HG03520 (cell line): ENCODE data around the gene IFITM10.
"Not testable (repeated sequence)": the region's sequence is repeated elsewhere in the genome, so short reads cannot be mapped to it uniquely, and the experiment has no call there.

ENCODE experiments used
- ATAC-seq: cut with Tn5 transposase; IDR thresholded peaks from one replicate; pipeline ENCODE4 v1.9.1; 2021; ENCODE audit warnings: mild to moderate bottlenecking, moderate library complexity; ENCODE audit not compliant: unreplicated experiment

The IFITM10 gene

DNA sequence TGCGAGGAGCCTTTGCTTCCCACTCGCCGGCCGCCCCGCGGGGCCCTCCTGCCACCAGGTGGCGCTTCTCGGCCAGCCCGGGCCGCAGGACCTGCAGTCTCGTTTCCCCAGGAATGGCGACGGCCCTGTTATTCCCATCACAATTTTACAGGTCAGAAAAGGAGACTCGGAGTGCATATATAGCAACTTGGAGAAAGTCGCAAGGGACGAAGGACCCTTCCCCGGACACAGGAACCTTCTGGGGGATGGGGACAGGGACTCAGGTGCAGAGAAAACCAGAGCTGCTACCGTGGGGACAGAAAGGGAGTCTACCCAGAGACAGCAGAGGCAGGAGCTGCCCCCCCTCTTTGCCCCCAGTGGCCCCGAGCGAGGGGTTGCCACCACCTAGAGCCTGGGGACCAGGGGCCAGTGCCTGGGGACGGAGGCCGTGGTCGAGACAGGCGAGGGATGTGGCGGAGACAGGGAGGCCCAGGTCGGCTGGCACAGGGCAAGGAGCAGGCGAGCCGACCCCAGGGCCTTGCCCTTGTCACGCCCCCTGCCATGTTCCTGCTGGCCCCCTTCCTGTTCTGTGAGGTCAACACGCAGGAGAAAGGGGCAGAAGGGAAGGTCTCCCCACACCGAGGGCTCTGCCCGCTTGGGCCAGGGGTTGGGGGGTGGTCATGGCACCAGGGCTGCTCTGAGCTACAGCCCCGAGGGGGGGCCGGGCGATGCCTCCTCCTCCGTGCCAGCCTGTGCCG lies 56.9 kb downstream of the IFITM10 start:
- ATAC-seq: no peak

DNA sequence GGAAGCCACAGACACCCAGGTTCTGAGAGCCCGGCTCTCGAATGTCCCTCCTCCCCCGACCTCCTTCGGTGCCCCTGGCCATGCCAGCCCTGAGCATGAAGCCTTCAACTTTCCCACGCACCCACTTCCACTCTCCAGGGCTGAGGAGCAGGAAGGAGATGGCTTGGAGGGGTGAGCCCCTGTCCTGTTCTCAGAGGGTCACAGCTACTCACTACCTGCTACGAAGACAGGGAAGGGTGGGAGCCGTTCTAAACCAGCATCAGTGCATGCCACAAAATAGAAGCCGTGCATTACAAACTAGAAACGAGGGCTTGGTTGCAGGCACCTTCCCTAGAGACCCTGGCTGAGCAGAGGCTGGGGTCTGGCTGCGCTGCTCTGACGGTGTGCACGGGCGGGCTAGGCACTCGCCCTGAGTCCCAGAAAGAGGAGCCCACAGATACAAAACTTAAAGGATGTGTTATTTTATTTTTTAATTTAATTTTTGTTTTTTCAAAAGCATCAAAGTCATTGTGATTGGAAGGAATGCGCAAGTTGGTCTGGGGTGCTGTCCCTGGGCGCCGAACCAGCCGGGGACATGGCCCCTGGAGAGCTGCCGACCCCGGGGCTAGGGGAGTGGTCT lies 57.6 kb downstream of the IFITM10 start:
- ATAC-seq: no peak

DNA sequence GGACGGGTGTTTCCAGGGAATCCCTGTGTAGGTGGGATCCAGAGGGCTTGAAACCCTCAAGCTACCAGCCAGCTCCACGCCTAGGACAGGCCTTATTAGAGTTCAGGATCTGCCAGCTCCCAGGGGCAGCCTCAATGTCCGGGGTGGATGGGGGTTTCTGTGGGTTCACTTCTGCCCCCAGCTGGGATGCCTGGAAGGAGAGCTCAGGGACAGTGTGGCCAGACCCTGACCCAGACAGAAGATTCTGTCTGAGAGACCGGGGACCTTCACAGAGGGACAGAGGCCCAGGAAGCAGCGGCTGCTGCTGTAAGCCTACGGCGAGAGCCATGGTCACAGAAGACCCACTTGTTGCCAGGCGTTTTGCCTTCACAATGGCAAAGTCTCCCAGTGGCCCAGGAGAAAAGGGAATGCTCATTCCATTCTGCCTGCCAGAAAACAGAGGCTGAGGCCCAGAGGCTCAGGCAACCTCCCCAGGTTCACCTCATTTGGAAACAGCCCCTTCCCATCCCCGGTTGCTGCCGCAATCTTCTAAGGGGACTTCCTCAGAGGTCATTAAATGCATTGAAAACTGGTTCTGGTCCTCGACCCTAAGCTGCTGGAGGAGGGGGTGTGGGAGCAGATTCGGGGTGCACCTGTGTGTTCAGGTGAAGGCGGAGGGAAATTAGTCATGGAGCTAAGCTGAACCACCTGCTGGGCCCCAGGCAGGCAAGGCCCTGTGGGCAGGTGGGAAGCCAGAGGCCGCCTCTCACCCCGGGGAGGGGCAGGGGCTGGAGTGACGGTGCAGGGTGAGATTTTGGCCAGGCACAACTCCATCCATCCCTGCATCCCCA lies 58.3 kb downstream of the IFITM10 start:
- ATAC-seq: no peak

GRCh38 chr11:1691026-1691877 lies 59.1 kb downstream of the IFITM10 start:
- ATAC-seq: no peak

DNA sequence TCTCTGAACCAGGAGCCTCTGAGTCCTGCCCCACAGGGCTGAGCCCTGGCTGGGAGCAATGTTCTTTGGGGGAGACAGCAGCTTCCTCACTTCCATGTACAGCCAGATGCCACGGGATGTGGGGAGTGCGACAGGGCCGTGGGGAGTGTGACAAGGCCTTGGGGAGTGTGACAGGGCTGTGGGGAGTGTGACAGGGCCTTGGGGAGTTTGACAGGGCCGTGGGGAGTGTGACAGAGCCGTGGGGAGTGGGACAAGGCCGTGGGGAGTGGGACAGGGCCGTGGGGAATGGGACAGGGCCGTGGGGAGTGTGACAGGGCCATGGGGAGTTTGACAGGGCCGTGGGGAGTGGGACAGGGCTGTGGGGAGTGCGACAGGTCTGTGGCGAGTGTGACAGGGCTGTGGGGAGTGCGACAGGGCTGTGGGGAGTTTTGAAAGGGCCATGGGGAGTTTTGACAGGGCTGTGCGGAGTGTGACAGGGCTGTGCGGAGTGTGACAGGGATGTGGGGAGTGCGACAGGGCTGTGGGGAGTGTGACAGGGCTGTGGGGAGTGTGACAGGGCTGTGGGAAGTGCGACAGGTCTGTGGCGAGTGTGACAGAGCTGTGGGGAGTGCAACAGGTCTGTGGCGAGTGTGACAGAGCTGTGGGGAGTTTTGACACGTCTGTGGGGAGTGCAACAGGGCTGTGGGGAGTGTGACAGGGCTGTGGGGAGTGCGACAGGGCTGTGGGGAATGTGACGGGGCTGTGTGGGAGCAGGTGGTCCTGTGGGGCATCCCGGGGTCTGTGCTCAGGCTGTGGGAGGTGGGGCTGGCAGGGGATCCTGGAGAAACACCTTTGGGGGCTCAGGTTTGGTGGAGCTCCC lies 60.0 kb downstream of the IFITM10 start:
- ATAC-seq: no peak

DNA sequence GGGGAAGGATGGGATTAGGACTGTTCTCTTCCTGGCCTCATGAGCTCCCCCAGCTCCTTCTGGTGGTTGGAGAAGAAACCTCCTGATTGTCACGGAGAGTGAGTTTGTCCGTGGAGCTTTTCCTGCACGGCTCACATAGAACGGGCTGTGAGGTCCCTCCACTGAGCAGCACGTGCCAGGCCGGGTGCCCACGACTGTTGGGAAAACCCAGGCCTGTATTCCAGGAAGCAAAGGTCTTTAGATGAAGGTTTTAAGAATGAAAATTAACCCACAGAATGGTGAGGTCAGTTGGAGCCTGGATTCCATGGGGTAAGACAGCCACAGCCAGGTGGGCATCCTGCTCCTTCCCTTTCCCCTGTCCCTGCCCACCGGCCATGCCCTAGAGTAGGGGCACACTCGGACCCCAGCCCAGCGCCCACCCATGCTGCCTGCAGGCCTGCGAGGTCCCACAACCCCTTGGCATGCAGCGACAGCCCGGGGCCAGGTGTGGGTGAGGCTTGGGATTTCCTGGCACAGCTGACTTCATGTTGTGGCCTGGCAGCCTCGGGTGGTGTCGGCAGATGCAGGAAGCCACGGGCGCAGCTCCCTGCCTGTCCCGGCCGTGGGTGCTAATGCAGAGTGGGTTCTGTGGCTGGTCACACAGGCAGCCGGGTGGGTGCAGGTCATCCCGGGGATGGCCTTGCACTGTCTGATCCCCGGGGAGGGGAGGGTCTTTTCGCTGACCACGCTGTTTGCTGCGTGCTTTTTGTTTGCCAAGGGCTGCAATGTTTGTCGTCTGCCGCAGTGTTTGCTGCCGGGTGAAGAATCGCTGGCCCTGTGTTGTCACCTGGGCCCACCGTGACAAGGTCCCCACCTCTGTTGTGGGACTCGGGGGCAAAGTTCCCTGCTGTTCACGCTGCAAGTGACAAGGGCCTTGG lies 60.9 kb downstream of the IFITM10 start:
- not testable (repeated sequence) for ATAC-seq

GRCh38 chr11:1688336-1688947 lies 62.0 kb downstream of the IFITM10 start:
- ATAC-seq: not testable (repeated sequence)

DNA sequence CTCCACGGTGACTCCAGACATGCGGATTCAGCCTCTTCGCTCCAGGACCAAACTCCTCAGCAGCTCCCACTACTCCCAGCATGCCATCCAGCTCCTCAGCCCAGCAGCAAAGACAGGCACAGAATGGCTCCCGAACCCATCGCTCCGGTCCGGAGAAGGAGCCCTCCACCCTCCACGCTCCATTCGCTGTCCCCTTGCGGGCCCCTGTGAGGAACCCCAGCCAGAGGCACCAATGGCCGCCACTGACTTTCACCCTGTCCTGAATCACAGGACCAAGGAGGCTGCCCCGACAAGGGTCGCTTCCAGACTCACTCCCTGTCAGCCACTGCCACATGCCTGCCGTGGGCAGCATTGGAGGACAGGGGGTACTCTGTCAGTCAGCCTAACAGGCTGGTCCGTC lies 64.2 kb downstream of the IFITM10 start:
- not testable (repeated sequence) for ATAC-seq

DNA sequence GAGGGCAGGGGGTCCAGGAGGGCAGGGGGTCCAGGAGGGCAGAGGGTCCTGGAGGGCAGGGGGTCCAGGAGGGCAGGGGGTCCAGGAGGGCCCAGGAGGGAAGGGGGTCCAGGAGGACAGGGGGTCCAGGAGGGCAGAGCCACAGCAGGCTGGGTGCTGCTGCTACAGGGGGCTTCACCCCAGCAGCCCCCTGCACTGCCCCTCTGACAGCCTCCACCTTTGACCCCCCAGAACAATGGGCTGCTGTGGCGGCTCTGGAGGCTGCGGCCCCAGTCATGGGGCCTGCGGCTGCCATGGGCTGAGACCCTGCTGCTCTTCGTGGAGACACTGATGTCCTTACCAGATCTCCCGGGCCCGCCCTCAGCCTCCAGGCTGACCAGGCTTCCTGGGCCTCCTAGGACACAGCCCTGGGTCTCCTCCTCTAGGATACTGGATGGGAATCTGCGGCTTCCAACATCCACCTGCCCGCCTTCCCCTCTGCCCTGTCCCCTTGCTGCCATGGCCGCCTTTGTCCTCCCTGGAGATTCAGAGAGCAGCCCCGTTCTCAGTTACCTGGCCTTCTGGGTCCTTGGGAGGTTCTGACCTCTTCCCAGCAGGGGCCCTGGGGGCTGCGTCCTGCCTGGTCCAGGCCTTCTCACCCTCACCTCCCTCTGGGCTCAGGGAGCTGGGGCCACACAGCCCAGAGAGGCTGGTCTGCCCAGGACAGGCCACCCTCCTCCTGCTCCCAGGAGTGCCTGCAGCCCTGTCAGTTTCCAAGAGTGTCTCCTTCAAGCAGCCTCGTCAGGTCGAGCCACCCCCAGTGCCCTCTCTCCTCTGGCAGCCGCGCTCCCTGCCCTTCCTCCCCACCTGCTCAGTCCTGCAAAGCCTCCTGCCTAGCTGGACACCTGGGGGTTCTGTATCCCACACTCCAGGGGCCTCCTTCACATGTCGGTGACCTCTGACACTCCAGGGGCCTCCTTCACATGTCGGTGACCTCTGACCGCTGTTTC lies 65.2 kb downstream of the IFITM10 start:
- not testable (repeated sequence) for ATAC-seq

DNA sequence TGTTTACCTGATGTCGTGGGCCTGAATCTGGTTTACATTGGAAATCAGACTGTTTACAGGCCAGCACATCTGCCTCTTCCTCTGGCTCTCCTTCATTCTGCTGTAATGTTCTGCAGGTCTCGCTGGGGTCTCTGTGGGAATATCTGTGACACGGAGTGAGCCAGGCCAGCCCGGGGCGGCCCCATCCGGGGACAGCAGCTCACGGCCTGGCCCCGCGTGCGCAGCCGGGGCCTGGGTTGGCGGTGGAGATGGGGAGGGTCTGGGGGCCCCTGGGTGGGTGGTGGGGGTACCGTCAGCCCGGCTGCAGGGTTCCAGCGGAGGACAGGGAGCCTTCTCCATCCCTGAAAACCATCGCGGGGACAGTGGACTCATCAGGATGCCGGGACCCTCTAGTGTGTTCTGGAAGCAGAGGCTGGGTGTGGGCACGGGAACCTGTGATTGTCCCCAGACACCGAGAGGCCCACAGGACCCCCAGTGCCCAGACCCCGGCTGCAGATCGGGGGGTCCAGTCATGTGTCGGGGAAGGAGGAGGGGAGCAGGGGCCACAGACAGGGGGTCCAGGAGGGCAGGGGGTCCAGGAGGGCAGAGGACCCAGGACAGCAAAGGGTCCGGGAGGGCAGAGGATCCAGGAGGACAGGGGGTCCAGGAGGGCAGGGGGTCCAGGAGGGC lies 66.4 kb downstream of the IFITM10 start:
- ATAC-seq: not testable (repeated sequence)

DNA sequence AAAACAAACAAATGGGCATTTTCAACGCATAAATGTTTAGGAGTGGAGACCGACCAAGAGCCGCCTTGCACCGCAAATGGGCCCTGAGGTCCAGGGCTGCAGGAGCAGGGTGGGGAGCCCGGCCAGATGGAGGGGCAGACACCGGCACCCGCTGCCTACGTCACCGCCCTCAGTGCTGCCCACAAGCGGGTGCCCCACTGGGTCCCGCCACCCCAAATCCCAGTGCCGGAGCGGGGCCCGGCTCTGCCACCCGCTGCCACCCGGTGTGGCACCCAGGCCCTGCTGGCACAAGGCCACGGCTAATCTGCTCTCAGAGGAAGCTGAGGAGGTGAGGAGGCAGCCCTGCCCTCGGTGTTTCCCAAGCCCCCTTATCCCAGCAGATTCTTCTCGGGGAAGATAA lies 67.2 kb downstream of the IFITM10 start:
- not testable (repeated sequence) for ATAC-seq
